Peyer's patch (tissue), 4 donors: ENCODE results near the gene AP1S1.

Experiments
- CTCF ChIP-seq, 6 experiments: fragments of 450-650 bp in 4 of 6; fragments of 200-600 bp in 2 of 6; sonication (generic) in 1 of 6; IDR thresholded peaks; one replicate each; pipeline ENCODE4 v1.5.1; 2017 to 2019; ENCODE audit warnings: antibody characterized with exemption in 6 of 6, mild to moderate bottlenecking in 3 of 6, moderate library complexity in 1 of 6
- POLR2A ChIP-seq, 2 donors: fragments of 450-650 bp; IDR thresholded peaks; one replicate each; pipeline ENCODE4 v1.5.1; 2017; ENCODE audit warnings: antibody characterized with exemption in 2 of 2, mild to moderate bottlenecking in 2 of 2, moderate library complexity in 2 of 2

- TF ChIP-seq CTCF (IDR thresholded peaks at IDR 0.05) (no peak), POLR2A (IDR thresholded peaks at IDR 0.05) (no peak)
Measured at GRCh38 chr7:101198476-101198875, 44.2 kb downstream of the AP1S1 start.
